Adrenal gland (tissue), 12 donors: ENCODE measurements around the gene BRD4. TPM values are rescaled to one million over a fixed set of nuclear protein-coding genes. Genes with fewer than 3 reads are reported as not detected.

Experiments used
- DNase-seq, 7 donors: peaks; one replicate each; pipeline ENCODE4 v3.0.0-alpha.2; 2019 to 2020
- H3K27ac ChIP-seq, 5 donors: fragments of 200-600 bp; sonication (generic) in 4 of 5; 1 replicate in 3 of 5; 2 replicates in 2 of 5; pipeline versions ENCODE4 v1.5.1 to v1.8.0; 2016 to 2020; ENCODE audit warnings: mild to moderate bottlenecking in 1 of 5
- H3K27me3 ChIP-seq: fragments of 200-600 bp; 2 replicates; pipeline ENCODE4 v1.8.0; 2021
- H3K36me3 ChIP-seq, 2 donors: fragments of 200-600 bp; replicated peaks in 1 of 2; 1 replicate in 1 of 2; 2 replicates in 1 of 2; pipeline versions ENCODE4 v1.5.1 to v1.8.0; 2018 to 2022
- H3K4me1 ChIP-seq, 2 donors: fragments of 200-600 bp; replicated peaks in 1 of 2; 1 replicate in 1 of 2; 2 replicates in 1 of 2; pipeline versions ENCODE4 v1.5.1 to v1.8.0; 2018 to 2021
- H3K4me3 ChIP-seq, 4 donors: fragments of 200-600 bp; sonication (generic) in 3 of 4; one replicate each; pipeline ENCODE4 v1.5.1; 2016 to 2018
- H3K9me3 ChIP-seq, 3 donors: fragments of 200-600 bp; sonication (generic) in 1 of 3; replicated peaks in 1 of 3; 1 replicate in 2 of 3; 2 replicates in 1 of 3; pipeline versions ENCODE4 v1.5.1 to v1.8.0; 2016 to 2021
- POLR2A ChIP-seq, 2 donors: fragments of 450-650 bp; IDR thresholded peaks; one replicate each; pipeline ENCODE4 v1.6.1; 2017; ENCODE audit warnings: antibody characterized with exemption in 2 of 2, mild to moderate bottlenecking in 2 of 2, moderate library complexity in 1 of 2
- WGBS, 4 donors: extraction: QIAGEN DNeasy Blood & Tissue Kit in 2 of 4; methylation state at CpG; one replicate each; pipeline versions ENCODE4 v1.1.5 to v1.1.7; 2013 to 2017; 5-methylcytosine and 5-hydroxymethylcytosine counted together
- intact Hi-C, 2 donors: fragments of 100-400 bp; cut with DNase I; formaldehyde crosslinking; loops; one replicate each; pipeline versions ENCODE4 v1.14.1 to v1.15.0; 2022 to 2023
- polyA plus RNA-seq, 3 donors: library from polyadenylated mRNA; stranded (reverse); fragments of 200-250 nt in 2 of 3; fragments of 350-450 nt in 1 of 3; fragmentation: Illumina TruSeq in 1 of 3; extraction: RNeasy Lipid Tissue Mini Kit (QIAGEN cat#74804) in 1 of 3; gene quantifications; one replicate each; pipeline ENCODE4 v1.2.3, GENCODE V29; 2013 to 2014
- total RNA-seq, 9 donors: library from RNA; depleted of rRNA in 4 of 9; stranded (reverse); fragments of >200 nt in 4 of 9; fragments of 120-200 nt in 1 of 9; fragmentation: NEBNext Ultra II Directional in 1 of 9; extraction: Animal tissue kit (Norgen Biotek cat#: 25700) in 1 of 9; gene quantifications; one replicate each; pipeline versions ENCODE4 v1.1.0 to v1.2.4, GENCODE V29; 2013 to 2023
- TF ChIP-seq, protein P1 (sequence below), 6 experiments: fragments of 450-650 bp in 4 of 6; fragments of 200-600 bp in 2 of 6; sonication (generic) in 1 of 6; IDR thresholded peaks; 1 replicate in 5 of 6; 2 replicates in 1 of 6; pipeline versions ENCODE4 v1.5.1 to v1.8.0; 2016 to 2021; ENCODE audit warnings: antibody characterized with exemption in 6 of 6, mild to moderate bottlenecking in 2 of 6, moderate library complexity in 1 of 6
- donor health status: healthy with polysubstance abuse.
- donor health status: Bipolar disorder and iron deficiency.
- donor health status: DM: yes; HTN: yes; CAD: no.
- donor health status: DM: no; HTN: no; CAD: no.
- donor health status: DM: no; HTN: no; CAD: no.
- donor health status: DM: yes; HTN: yes; CAD: no.

The BRD4 gene
- total and polyA plus RNA-seq, 12 donors, result 10.1 to 109 (median 34.9) TPM

DNA sequence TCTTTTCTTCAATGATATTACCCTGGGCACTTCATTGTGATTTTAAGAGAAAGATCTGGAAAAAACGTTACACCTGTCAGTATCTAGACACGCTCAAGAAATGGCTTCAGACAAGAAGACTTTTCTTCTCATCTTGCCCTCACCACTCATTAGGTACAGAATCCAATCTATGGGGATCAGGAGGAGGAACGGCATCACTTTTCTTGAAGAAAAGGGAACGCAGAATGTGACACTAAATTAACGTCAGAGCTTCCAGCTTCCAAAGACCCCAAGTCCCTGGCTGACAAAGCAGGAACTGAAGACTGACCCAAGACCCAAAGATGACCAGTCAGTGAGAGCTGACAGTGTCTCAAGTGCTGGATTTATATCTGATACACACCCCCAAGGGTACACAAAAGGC is 48.2 kb downstream of the BRD4 start:
- 78 to 94% (median 86%) methylated on average over 5 of the region's 5 CpGs for WGBS, 4 donors
- intact Hi-C loops, result no loop called here
- Histone ChIP-seq H3K4me3 (no peak overlapping the region), H3K27ac (peak overlapping the region in 2 of 5 donors; percentile 31 to 43), H3K36me3 (no peaks in the 10 kb centered on the region), H3K9me3 (no peaks in the 10 kb centered on the region), H3K27me3 (no peaks in the 10 kb centered on the region), H3K4me1 (peaks cover 55 to 100% of the 10 kb centered on the region in 2 donors)
- no peak for DNase-seq
- TF ChIP-seq POLR2A (IDR thresholded peaks at IDR 0.05), result no peak
- TF ChIP-seq, protein P1, sequence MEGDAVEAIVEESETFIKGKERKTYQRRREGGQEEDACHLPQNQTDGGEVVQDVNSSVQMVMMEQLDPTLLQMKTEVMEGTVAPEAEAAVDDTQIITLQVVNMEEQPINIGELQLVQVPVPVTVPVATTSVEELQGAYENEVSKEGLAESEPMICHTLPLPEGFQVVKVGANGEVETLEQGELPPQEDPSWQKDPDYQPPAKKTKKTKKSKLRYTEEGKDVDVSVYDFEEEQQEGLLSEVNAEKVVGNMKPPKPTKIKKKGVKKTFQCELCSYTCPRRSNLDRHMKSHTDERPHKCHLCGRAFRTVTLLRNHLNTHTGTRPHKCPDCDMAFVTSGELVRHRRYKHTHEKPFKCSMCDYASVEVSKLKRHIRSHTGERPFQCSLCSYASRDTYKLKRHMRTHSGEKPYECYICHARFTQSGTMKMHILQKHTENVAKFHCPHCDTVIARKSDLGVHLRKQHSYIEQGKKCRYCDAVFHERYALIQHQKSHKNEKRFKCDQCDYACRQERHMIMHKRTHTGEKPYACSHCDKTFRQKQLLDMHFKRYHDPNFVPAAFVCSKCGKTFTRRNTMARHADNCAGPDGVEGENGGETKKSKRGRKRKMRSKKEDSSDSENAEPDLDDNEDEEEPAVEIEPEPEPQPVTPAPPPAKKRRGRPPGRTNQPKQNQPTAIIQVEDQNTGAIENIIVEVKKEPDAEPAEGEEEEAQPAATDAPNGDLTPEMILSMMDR (IDR thresholded peaks at IDR 0.05), result no peak

DNA sequence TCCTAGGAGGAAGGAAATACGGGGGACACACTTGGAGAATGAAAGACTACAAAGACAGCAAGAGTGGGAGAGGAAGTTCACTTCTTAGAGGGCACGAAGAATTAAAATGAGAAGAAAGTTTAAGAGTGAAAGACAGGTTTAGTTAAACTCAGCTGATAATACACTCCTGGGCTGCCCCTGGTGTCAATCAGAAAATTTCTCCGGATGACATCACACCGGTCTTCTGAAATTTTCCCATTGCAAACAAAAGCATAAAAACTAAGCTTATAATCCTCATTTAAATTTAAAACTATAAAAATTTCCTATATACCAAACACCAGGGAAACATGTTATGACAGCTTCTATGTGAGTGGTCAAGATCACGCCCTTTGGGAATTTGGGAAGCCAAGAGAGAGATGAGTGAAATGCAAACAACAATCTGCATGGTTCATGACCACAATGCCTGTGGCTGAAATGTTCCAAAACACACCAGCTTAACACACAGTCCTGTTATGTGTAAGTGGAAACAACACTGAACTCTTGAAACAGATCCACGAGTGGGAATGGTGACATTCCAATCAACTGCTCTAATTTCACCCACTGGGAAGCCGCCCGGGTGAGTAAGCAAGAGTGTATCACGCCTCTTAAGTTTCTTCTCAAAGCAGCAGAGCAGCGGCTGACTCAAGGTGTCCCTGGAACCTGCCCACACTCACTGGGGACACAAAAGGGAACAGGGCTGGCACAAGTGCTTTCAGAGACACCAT is 49.0 kb downstream of the BRD4 start:
- intact Hi-C loops, result no loop called here
- TF ChIP-seq, protein P1 (IDR thresholded peaks at IDR 0.05), result no peak
- TF ChIP-seq POLR2A (IDR thresholded peaks at IDR 0.05), result no peak
- Histone ChIP-seq H3K27me3 (no peaks in the 10 kb centered on the region), H3K4me1 (peaks cover 56 to 100% of the 10 kb centered on the region in 2 donors), H3K9me3 (no peaks in the 10 kb centered on the region), H3K27ac (peak overlapping the region in 2 of 5 donors; percentile 31 to 43), H3K36me3 (no peaks in the 10 kb centered on the region), H3K4me3 (no peak overlapping the region)
- 48 to 65% (median 60%) methylated on average over 10 of the region's 10 CpGs for WGBS, 4 donors
- DNase-seq, result peak in 3 of 7 donors; percentile 48 to 66 (median 57)

GRCh38 chr19:15282311-15282705 is 50.0 kb downstream of the BRD4 start:
- intact Hi-C loops, result no loop called here
- Histone ChIP-seq H3K27ac (peak overlapping the region in 3 of 5 donors; percentile 4 to 87 (median 36)), H3K4me1 (peaks cover 66 to 98% of the 10 kb centered on the region in 2 donors), H3K9me3 (no peaks in the 10 kb centered on the region), H3K36me3 (no peaks in the 10 kb centered on the region), H3K4me3 (no peak overlapping the region), H3K27me3 (no peaks in the 10 kb centered on the region)
- DNase-seq, result no peak
- TF ChIP-seq, protein P1 (IDR thresholded peaks at IDR 0.05), result no peak
- no peak for TF ChIP-seq POLR2A (IDR thresholded peaks at IDR 0.05)
- WGBS, 4 donors, result 72 to 86% (median 74%) methylated on average over 1 of the region's 1 CpG

DNA sequence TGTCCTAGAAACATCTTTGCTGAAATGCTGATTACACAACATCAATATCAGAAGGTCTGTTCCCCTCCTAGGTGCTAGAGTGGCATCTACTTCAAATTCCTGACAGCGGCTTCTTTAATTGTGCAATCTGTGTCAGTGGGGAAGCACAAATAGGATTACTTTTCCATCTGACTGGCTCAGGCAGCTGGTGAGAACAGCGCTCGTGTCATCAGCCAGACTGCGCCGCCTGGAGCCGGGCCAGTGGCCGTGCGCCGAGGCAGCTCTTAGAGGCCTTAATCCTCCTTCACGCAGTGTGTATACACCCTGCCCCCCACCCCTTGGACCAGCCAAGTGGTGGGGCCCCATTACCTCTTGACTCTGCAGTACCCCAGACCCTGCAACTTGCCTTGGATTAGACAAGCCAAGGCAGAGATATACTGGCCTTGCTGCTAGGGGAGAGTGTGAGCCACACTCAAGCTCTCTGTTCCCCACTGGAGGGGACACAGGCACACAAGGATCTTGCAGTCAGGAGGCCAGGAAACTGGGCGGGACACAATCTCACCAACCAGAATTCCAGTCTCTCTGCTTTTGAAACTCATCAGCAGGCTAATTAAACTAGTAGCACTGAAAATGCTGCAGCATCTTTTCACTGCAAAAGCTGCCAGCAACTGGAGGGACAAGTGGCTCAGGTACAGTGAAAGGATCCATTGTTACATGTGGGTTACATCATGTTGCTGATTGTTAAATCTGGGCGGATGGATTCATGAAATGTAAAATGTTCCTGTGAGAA is 51.2 kb downstream of the BRD4 start:
- H3K4me1 ChIP-seq, result peaks cover 73 to 98% of the 10 kb centered on the region in 2 donors
- no peaks in the 10 kb centered on the region for H3K27me3 ChIP-seq
- intact Hi-C loops, result no loop called here
- peak overlapping the region; percentile 18 to 88 (median 70) for H3K27ac ChIP-seq
- no peaks in the 10 kb centered on the region for H3K9me3 ChIP-seq
- H3K4me3 ChIP-seq, result no peak overlapping the region
- no peak for TF ChIP-seq POLR2A (IDR thresholded peaks at IDR 0.05)
- TF ChIP-seq, protein P1 (IDR thresholded peaks at IDR 0.05), result peak in 4 of 6 experiments; percentile 6 to 34 (median 25)
- H3K36me3 ChIP-seq, result no peaks in the 10 kb centered on the region
- peak; percentile 82 to 96 (median 89) for DNase-seq
- 10 to 15% (median 12%) methylated on average over 4 to 12 of the region's 12 CpGs for WGBS, 4 donors
